CD4-positive, alpha-beta memory T cell (primary cell): ENCODE results near the gene PHTF1. TPM values are rescaled to one million over a fixed set of nuclear protein-coding genes. Genes with fewer than 3 reads are reported as not detected.

Experiments used
- CTCF ChIA-PET: fragments of 350-600 bp; sonication (Branson Sonifier 250); formaldehyde crosslinking; loops from one replicate; lab custom pipeline; 2021; ENCODE audit warnings: inconsistent platforms; ENCODE audit not compliant: partially characterized antibody; lab: Charles Lee
- POLR2A ChIA-PET: fragments of 350-600 bp; sonication (Branson Sonifier 250); formaldehyde crosslinking; loops from one replicate; lab custom pipeline; 2021; ENCODE audit not compliant: partially characterized antibody; lab: Charles Lee
- DNase-seq, 5 donors: peaks; one replicate each; pipeline versions ENCODE4 v3.0.0 to v3.0.0-alpha.2; 2020 to 2022; ENCODE audit warnings: mixed read lengths in 1 of 5
- H3K27ac ChIP-seq: one replicate; pipeline ENCODE4 v1.7.0; 2013; ENCODE audit warnings: low read depth, low read length
- H3K27me3 ChIP-seq: 2 replicates; pipeline ENCODE4 v1.7.0; 2013; ENCODE audit warnings: mild to moderate bottlenecking, low read length, moderate library complexity; ENCODE audit not compliant: insufficient read depth
- H3K36me3 ChIP-seq: 2 replicates; pipeline ENCODE4 v1.7.0; 2013; ENCODE audit warnings: mild to moderate bottlenecking, low read length, moderate library complexity; ENCODE audit not compliant: insufficient read depth
- H3K4me1 ChIP-seq: 2 replicates; pipeline ENCODE4 v1.7.0; 2013; ENCODE audit warnings: mild to moderate bottlenecking, low read length, moderate library complexity; ENCODE audit not compliant: insufficient read depth
- H3K4me3 ChIP-seq, 2 donors: one replicate each; pipeline ENCODE4 v1.7.0; 2013; ENCODE audit warnings: low read length in 2 of 2, mild to moderate bottlenecking in 1 of 2
- H3K9me3 ChIP-seq, 2 donors: one replicate each; pipeline ENCODE4 v1.7.0; 2013; ENCODE audit warnings: low read length in 2 of 2, control low read depth in 1 of 2; ENCODE audit not compliant: control insufficient read depth in 1 of 2
- H3K27ac Mint-ChIP-seq, 7 donors: one replicate each; pipeline ENCODE4 v1.8.0; 2020 to 2021; ENCODE audit warnings: mixed read lengths in 7 of 7, mild to moderate bottlenecking in 6 of 7, inconsistent platforms in 3 of 7, moderate library complexity in 3 of 7
- H3K27me3 Mint-ChIP-seq, 2 donors: one replicate each; pipeline ENCODE4 v1.8.0; 2020 to 2021; ENCODE audit warnings: mixed read lengths in 2 of 2
- H3K36me3 Mint-ChIP-seq, 2 donors: one replicate each; pipeline ENCODE4 v1.8.0; 2020 to 2021; ENCODE audit warnings: mixed read lengths in 2 of 2, inconsistent platforms in 1 of 2, mild to moderate bottlenecking in 1 of 2
- H3K4me1 Mint-ChIP-seq, 4 donors: one replicate each; pipeline ENCODE4 v1.8.0; 2020 to 2021; ENCODE audit warnings: mixed read lengths in 4 of 4, mild to moderate bottlenecking in 1 of 4
- H3K4me3 Mint-ChIP-seq, 8 donors: one replicate each; pipeline ENCODE4 v1.8.0; 2020 to 2021; ENCODE audit warnings: mixed read lengths in 8 of 8, mild to moderate bottlenecking in 7 of 8, moderate library complexity in 6 of 8, inconsistent platforms in 3 of 8
- H3K9me3 Mint-ChIP-seq, 8 donors: one replicate each; pipeline ENCODE4 v1.8.0; 2020 to 2021; ENCODE audit warnings: mixed read lengths in 8 of 8, mild to moderate bottlenecking in 5 of 8, inconsistent platforms in 3 of 8, moderate library complexity in 1 of 8
- intact Hi-C: fragments of 100-400 bp; cut with micrococcal nuclease; formaldehyde crosslinking; loops from one replicate; pipeline ENCODE4 v1.15.1; 2023
- polyA plus RNA-seq, 2 donors: library from polyadenylated mRNA; unstranded; fragments of 300-500 nt; fragmentation: Illumina TruSeq; gene quantifications; one replicate each; pipeline ENCODE4 v1.2.3, GENCODE V29; 2021
- total RNA-seq, 2 experiments: library from RNA; stranded (reverse); gene quantifications; one replicate each; pipeline ENCODE4 v1.2.3, GENCODE V29; 2021

The PHTF1 gene
- total and polyA plus RNA-seq, 4 experiments from 2014 or later = 7.2 to 9.8 (median 9.1) TPM

DNA sequence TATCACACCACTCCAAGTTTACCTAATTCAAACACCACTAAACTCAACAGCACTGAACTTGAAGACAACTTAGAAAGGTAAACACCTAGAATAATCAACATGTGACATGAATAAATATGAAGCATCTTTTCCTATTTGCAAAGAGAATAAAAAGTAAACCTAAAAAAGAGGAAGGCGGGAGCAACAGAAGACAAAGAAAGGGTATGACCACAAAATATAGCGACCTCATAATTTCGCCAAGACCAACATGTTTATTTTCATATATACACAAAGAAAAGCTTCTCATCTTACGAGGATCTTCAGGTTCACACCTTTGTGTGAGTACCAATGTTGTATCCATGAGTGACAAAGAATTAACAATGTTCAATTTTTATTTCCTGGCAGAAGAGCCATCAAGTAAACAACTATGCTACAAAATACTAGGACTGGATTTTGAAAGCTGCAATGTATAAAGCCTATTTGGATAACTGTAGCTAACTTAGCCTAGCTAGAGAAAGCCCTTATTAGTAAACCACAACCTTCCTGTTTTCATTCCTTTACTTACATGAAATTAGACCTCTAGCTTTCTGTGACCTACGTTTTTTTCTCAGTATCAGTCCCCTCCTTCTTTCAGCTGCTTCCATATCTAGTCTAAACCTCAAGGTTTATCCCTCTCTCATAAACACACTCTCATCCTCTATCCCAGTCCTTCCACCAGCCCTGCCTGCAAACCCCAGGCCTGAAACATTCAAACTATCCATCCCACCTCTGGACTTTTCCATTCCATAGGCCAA lies 21.3 kb upstream of the PHTF1 start:
- Mint-ChIP-seq H3K36me3 (peaks cover 17 to 18% of the 10 kb centered on the region in 2 donors), H3K4me3 (no peak overlapping the region), H3K4me1 (peaks cover 3 to 32% (median 17%) of the 10 kb centered on the region in 4 donors), H3K27me3 (no peaks in the 10 kb centered on the region), H3K9me3 (no peaks in the 10 kb centered on the region), H3K27ac (no peak overlapping the region)
- H3K4me1 ChIP-seq = peaks cover 74% of the 10 kb centered on the region
- DNase-seq = peak in 4 of 5 donors; percentile 26 to 41 (median 32)
- no peaks in the 10 kb centered on the region for H3K27me3 ChIP-seq
- H3K4me3 ChIP-seq = peak overlapping the region in 1 of 2 donors; percentile 7
- ChIA-PET POLR2A (interaction anchor here (0.7 to 5.9 kb wide), 13 partner anchors 8 to 151 kb away, joined by 3 to 45 read pairs (median 5); partner anchors contain the start of genes AP4B1, DCLRE1B, PHTF1 and RSBN1), CTCF (interaction anchor here (0.8 to 2.4 kb wide), 3 partner anchors 22 to 124 kb away, joined by 3 to 11 read pairs (median 4); partner anchors contain the start of gene RSBN1)
- intact Hi-C loops = loop anchor here (2.0 kb wide), 1 partner anchor 22 kb away; the partner anchor contains the start of gene PHTF1
- H3K36me3 ChIP-seq = peaks cover 13% of the 10 kb centered on the region
- peak overlapping the region; percentile 38 for H3K27ac ChIP-seq
- H3K9me3 ChIP-seq = no peaks in the 10 kb centered on the region

DNA sequence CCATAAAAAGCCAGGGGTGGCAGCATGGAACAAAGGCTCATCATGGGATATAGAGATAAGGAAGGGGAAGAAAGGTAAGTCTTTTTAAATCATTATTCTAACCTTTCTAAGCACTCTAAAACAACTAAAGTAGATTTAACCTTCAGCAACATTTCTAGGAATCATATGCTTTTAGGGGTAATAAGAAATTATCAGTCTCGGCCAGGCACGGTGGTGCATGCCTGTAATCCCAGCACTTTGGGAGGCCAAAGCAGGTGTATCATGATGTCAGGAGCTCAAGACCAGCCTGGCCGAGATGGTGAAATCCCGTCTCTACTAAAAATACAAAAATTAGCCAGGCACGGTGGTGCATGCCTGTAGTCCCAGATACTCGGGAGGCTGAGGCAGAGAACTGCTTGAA lies 20.3 kb upstream of the PHTF1 start:
- H3K27me3 Mint-ChIP-seq = no peaks in the 10 kb centered on the region
- no peak for DNase-seq
- Histone ChIP-seq H3K27ac (peak overlapping the region; percentile 38), H3K4me1 (peaks cover 64% of the 10 kb centered on the region), H3K4me3 (no peak overlapping the region), H3K36me3 (peaks cover 13% of the 10 kb centered on the region), H3K27me3 (no peaks in the 10 kb centered on the region), H3K9me3 (no peaks in the 10 kb centered on the region)
- ChIA-PET POLR2A (interaction anchor here (1.0 to 5.9 kb wide), 4 partner anchors 9 to 150 kb away, joined by 3 to 45 read pairs (median 6); partner anchors contain the start of genes PHTF1 and RSBN1), CTCF (no interaction called here)
- peak overlapping the region in 2 of 7 donors; percentile 81 to 84 for H3K27ac Mint-ChIP-seq
- peaks cover 17 to 18% of the 10 kb centered on the region in 2 donors for H3K36me3 Mint-ChIP-seq
- intact Hi-C loops = no loop called here
- no peaks in the 10 kb centered on the region for H3K9me3 Mint-ChIP-seq
- H3K4me3 Mint-ChIP-seq = peak overlapping the region in 1 of 8 donors; percentile 57
- peaks cover 0 to 28% (median 12%) of the 10 kb centered on the region in 4 donors for H3K4me1 Mint-ChIP-seq

DNA sequence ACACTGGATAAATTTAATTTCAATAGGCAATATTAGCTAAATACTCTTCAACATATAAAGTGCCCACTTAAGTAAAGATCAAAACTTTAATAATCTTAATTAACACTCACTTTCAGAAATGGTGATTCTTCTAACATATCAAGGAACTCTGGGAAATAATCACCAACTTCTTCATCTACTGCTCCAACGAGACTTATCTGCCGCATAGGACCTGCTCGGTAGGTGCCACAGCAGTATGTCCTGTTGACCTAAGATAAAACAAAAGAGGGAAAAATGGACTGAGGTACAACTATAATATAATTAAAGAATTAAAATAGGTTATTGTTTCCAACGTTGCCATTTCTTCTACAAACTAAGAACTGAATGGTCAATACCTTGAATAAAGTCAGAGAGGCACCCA lies 18.3 kb upstream of the PHTF1 start:
- Histone ChIP-seq H3K4me1 (peaks cover 44% of the 10 kb centered on the region), H3K9me3 (no peaks in the 10 kb centered on the region), H3K36me3 (peaks cover 13% of the 10 kb centered on the region), H3K4me3 (no peak overlapping the region), H3K27ac (no peak overlapping the region), H3K27me3 (no peaks in the 10 kb centered on the region)
- H3K27ac Mint-ChIP-seq = peak overlapping the region in 1 of 7 donors; percentile 53
- no peak overlapping the region for H3K4me3 Mint-ChIP-seq
- peaks cover 21 to 26% of the 10 kb centered on the region in 2 donors for H3K36me3 Mint-ChIP-seq
- DNase-seq = no peak
- POLR2A ChIA-PET = interaction anchor here (2.2 to 5.9 kb wide), 2 partner anchors 18 to 34 kb away, joined by 10 to 45 read pairs; partner anchors contain the start of genes PHTF1 and RSBN1
- no peaks in the 10 kb centered on the region for H3K9me3 Mint-ChIP-seq
- intact Hi-C loops = no loop called here
- H3K27me3 Mint-ChIP-seq = no peaks in the 10 kb centered on the region
- H3K4me1 Mint-ChIP-seq = peaks cover 4 to 14% (median 8%) of the 10 kb centered on the region in 4 donors
- CTCF ChIA-PET = interaction anchor here (1.0 kb wide), 1 partner anchor 19 kb away, joined by 3 read pairs; no protein-coding TSS in a partner anchor

DNA sequence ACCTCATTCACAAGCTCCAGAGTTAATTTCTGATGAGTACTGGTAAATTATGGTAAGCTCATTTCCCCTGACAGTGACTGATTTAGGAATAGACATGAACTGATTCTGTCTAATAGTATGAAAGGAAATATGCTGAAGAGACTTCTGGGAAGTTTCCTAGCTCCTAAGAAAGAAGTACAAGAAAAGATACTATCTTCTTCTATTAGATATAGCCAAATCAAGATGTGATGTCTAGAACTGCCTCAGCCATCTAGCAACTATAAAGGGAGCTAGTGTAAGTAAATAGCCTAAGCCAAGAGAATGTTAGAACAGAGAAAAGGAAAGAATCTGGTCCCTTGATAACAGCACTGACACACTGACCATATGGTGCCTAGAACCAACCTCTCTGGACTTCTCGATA lies 10.7 kb upstream of the PHTF1 start:
- Mint-ChIP-seq H3K36me3 (peaks cover 45 to 57% of the 10 kb centered on the region in 2 donors), H3K27me3 (no peaks in the 10 kb centered on the region), H3K4me3 (peak overlapping the region in 4 of 8 donors; percentile 4 to 43 (median 23)), H3K9me3 (no peaks in the 10 kb centered on the region), H3K4me1 (peaks cover 31 to 50% (median 43%) of the 10 kb centered on the region in 4 donors), H3K27ac (peak overlapping the region; percentile 8 to 81 (median 57))
- intact Hi-C loops = no loop called here
- POLR2A ChIA-PET = interaction anchor here (1.0 to 2.5 kb wide), 3 partner anchors 10 to 41 kb away, joined by 3 to 14 read pairs (median 5); partner anchors contain the start of gene PHTF1
- peaks cover 28% of the 10 kb centered on the region for H3K36me3 ChIP-seq
- CTCF ChIA-PET = interaction anchor here (1.1 to 1.7 kb wide), 4 partner anchors 12 to 697 kb away, joined by 3 to 6 read pairs (median 4); partner anchors contain the start of genes LRIG2 and RSBN1
- peaks cover 15% of the 10 kb centered on the region for H3K4me1 ChIP-seq
- no peak overlapping the region for H3K4me3 ChIP-seq
- H3K9me3 ChIP-seq = no peaks in the 10 kb centered on the region
- no peak for DNase-seq
- H3K27ac ChIP-seq = no peak overlapping the region
- H3K27me3 ChIP-seq = no peaks in the 10 kb centered on the region

DNA sequence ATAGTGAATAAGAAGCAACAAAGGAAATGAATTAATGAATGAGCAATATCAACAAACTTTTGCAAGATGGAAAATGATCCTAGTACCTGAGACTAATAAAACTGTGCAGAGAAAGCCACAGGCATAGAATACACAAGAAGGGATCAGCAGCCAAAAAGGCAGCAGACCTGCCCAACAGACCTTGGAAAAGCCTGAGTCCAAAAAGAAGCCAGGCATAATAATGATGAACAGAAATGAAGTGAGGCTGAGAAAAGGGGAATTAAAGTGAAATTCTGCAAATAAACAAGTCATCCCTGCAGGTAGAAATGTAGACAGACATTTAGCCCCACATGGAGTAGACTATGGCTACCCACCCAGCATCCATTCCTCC lies 10.3 kb upstream of the PHTF1 start:
- no peaks in the 10 kb centered on the region for H3K9me3 ChIP-seq
- ChIA-PET POLR2A (interaction anchor here (1.0 to 2.5 kb wide), 3 partner anchors 10 to 42 kb away, joined by 3 to 14 read pairs (median 5); partner anchors contain the start of gene PHTF1), CTCF (interaction anchor here (1.1 to 1.7 kb wide), 4 partner anchors 11 to 697 kb away, joined by 3 to 6 read pairs (median 4); partner anchors contain the start of genes LRIG2 and RSBN1)
- peak overlapping the region in 2 of 8 donors; percentile 18 to 20 for H3K4me3 Mint-ChIP-seq
- H3K27me3 Mint-ChIP-seq = no peaks in the 10 kb centered on the region
- H3K27ac Mint-ChIP-seq = peak overlapping the region in 6 of 7 donors; percentile 12 to 81 (median 60)
- peaks cover 15% of the 10 kb centered on the region for H3K4me1 ChIP-seq
- peaks cover 31 to 50% (median 43%) of the 10 kb centered on the region in 4 donors for H3K4me1 Mint-ChIP-seq
- no peak for DNase-seq
- no peaks in the 10 kb centered on the region for H3K9me3 Mint-ChIP-seq
- H3K4me3 ChIP-seq = no peak overlapping the region
- H3K36me3 Mint-ChIP-seq = peaks cover 45 to 61% of the 10 kb centered on the region in 2 donors
- intact Hi-C loops = no loop called here
- H3K36me3 ChIP-seq = peaks cover 32% of the 10 kb centered on the region
- H3K27me3 ChIP-seq = no peaks in the 10 kb centered on the region
- H3K27ac ChIP-seq = no peak overlapping the region

DNA sequence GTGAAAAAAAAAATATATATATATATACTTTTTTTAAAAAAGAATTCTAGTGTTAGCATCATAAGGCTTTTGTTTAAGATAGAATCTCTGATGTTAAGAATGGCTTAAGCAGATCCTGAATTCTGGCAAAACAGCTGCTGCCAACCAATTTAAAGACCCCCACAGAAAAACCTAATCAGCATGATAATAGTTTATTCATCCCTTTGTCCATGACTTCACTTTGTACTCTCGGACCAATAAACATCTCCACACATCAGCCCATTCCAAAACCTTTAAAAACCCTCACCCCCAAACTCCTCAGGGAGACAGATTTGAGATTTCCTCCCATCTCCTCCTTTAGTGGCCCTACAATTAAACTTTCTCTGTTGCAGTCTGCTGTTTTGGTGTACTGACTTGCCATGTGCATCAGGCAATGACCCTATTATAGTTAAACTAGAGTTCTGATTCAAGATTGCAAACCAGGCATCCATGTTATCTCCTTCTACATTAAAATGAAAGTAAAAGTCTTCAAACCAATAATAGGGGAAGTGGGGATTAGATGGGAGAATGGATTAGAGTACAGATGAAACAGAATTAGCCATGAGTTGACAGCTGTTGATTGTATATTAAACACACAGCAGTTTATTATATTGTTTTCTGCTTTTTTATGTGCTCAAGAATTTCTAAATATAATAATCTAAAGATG lies 9.8 kb upstream of the PHTF1 start:
- Mint-ChIP-seq H3K27ac (peak overlapping the region; percentile 8 to 93 (median 77)), H3K4me1 (peaks cover 31 to 50% (median 43%) of the 10 kb centered on the region in 4 donors), H3K27me3 (no peaks in the 10 kb centered on the region), H3K36me3 (peaks cover 46 to 63% of the 10 kb centered on the region in 2 donors), H3K9me3 (no peaks in the 10 kb centered on the region), H3K4me3 (peak overlapping the region in 5 of 8 donors; percentile 12 to 45 (median 18))
- H3K27ac ChIP-seq = no peak overlapping the region
- peaks cover 15% of the 10 kb centered on the region for H3K4me1 ChIP-seq
- DNase-seq = no peak
- ChIA-PET CTCF (interaction anchor here (1.4 to 1.7 kb wide), 3 partner anchors 9 to 696 kb away, joined by 3 to 6 read pairs (median 5); partner anchors contain the start of genes LRIG2, PHTF1 and RSBN1), POLR2A (interaction anchor here (0.8 to 2.5 kb wide), 4 partner anchors 9 to 42 kb away, joined by 3 to 14 read pairs (median 4); partner anchors contain the start of gene PHTF1)
- H3K27me3 ChIP-seq = no peaks in the 10 kb centered on the region
- intact Hi-C loops = no loop called here
- no peak overlapping the region for H3K4me3 ChIP-seq
- H3K36me3 ChIP-seq = peaks cover 33% of the 10 kb centered on the region
- H3K9me3 ChIP-seq = no peaks in the 10 kb centered on the region
